ENCODE measurements around the gene CATSPERZ. TPM values are rescaled to one million over a fixed set of nuclear protein-coding genes. Genes with fewer than 3 reads are reported as not detected.

CATSPERZ gene
- total and polyA plus RNA-seq, 2 of the 13 experiments (the other 11 are each of a cell fraction or from before 2014, with no cell fraction given), result 0.22 to 0.48 TPM

DNA sequence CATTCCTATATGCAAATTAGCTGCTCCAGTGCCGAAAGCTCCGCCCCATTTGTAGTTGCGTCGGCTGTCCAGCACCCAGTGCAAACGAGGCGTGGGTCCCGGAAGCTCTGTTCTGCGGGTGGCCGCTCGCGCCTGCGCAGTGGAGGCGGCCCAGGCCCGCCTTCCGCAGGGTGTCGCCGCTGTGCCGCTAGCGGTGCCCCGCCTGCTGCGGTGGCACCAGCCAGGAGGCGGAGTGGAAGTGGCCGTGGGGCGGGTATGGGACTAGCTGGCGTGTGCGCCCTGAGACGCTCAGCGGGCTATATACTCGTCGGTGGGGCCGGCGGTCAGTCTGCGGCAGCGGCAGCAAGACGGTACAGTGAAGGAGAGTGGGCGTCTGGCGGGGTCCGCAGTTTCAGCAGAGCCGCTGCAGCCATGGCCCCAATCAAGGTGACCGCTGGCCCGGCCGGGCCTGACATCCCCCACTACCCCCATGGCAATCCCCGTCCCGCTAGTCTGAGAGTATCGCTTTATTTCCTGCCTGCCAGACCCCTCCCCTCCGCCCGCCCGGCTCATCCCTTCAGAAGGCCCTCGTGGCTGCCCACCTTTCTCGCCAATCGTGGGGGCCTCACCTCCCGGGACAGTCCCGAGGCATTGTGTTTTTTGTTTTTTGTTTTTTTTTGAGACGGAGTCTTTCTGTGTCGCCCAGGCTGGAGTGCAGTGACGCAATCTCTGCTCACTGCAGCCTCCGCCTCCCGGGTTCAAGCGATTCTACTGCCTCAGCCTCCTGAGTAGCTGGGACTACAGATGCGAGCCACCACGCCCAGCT is 18.0 kb downstream of the CATSPERZ start, which contains the start of gene PRDX5 (continued):
- TF ChIP-seq SALL1 (CRISPR knock-in tag; IDR thresholded peaks at IDR 0.05), result peak; percentile 77
- TF ChIP-seq, protein P1, sequence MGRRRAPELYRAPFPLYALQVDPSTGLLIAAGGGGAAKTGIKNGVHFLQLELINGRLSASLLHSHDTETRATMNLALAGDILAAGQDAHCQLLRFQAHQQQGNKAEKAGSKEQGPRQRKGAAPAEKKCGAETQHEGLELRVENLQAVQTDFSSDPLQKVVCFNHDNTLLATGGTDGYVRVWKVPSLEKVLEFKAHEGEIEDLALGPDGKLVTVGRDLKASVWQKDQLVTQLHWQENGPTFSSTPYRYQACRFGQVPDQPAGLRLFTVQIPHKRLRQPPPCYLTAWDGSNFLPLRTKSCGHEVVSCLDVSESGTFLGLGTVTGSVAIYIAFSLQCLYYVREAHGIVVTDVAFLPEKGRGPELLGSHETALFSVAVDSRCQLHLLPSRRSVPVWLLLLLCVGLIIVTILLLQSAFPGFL (CRISPR knock-in tag; IDR thresholded peaks at IDR 0.05), result no peak
- no peak for TF ChIP-seq IRX3 (CRISPR knock-in tag; IDR thresholded peaks at IDR 0.05; ENCODE audit: borderline replicate concordance, low read depth)
- TF ChIP-seq, protein P2, sequence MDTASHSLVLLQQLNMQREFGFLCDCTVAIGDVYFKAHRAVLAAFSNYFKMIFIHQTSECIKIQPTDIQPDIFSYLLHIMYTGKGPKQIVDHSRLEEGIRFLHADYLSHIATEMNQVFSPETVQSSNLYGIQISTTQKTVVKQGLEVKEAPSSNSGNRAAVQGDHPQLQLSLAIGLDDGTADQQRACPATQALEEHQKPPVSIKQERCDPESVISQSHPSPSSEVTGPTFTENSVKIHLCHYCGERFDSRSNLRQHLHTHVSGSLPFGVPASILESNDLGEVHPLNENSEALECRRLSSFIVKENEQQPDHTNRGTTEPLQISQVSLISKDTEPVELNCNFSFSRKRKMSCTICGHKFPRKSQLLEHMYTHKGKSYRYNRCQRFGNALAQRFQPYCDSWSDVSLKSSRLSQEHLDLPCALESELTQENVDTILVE (CRISPR knock-in tag; IDR thresholded peaks at IDR 0.05), result no peak
- no peak for TF ChIP-seq RARG (CRISPR knock-in tag; IDR thresholded peaks at IDR 0.05; ENCODE audit: low read depth)
- TF ChIP-seq ZNF619 (CRISPR knock-in tag; IDR thresholded peaks at IDR 0.05), result no peak
- TF ChIP-seq, protein P3, sequence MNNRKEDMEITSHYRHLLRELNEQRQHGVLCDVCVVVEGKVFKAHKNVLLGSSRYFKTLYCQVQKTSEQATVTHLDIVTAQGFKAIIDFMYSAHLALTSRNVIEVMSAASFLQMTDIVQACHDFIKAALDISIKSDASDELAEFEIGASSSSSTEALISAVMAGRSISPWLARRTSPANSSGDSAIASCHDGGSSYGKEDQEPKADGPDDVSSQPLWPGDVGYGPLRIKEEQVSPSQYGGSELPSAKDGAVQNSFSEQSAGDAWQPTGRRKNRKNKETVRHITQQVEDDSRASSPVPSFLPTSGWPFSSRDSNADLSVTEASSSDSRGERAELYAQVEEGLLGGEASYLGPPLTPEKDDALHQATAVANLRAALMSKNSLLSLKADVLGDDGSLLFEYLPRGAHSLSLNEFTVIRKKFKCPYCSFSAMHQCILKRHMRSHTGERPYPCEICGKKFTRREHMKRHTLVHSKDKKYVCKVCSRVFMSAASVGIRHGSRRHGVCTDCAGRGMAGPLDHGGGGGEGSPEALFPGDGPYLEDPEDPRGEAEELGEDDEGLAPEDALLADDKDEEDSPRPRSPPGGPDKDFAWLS (CRISPR knock-in tag; IDR thresholded peaks at IDR 0.05; ENCODE audit: borderline replicate concordance), result 0 out of 2 replicates have a peak, but pooled peaks have one; percentile 51
- TF ChIP-seq MAF1 (CRISPR knock-in tag; IDR thresholded peaks at IDR 0.05; ENCODE audit: borderline replicate concordance), result 0 out of 2 replicates have a peak, but pooled peaks have one; percentile 59
- TF ChIP-seq PRPF4 (IDR thresholded peaks at IDR 0.05; ENCODE audit: low read depth, low read length, poor library complexity, severe bottlenecking), result no peak
- TF ChIP-seq, protein P4, sequence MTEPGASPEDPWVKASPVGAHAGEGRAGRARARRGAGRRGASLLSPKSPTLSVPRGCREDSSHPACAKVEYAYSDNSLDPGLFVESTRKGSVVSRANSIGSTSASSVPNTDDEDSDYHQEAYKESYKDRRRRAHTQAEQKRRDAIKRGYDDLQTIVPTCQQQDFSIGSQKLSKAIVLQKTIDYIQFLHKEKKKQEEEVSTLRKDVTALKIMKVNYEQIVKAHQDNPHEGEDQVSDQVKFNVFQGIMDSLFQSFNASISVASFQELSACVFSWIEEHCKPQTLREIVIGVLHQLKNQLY (CRISPR knock-in tag; IDR thresholded peaks at IDR 0.05), result no peak
- TF ChIP-seq ZBTB8A (CRISPR knock-in tag; IDR thresholded peaks at IDR 0.05; ENCODE audit: borderline replicate concordance, low read depth), result no peak
- peak; percentile 70; the same call in 1 of the 3 replicates for TF ChIP-seq MXI1 (IDR thresholded peaks at IDR 0.05; ENCODE audit: borderline replicate concordance, low read depth, low read length)
- no peak for TF ChIP-seq ZFP37 (CRISPR knock-in tag; IDR thresholded peaks at IDR 0.05; ENCODE audit: borderline replicate concordance)
- TF ChIP-seq KDM5B (CRISPR knock-in tag; IDR thresholded peaks at IDR 0.05; ENCODE audit: borderline replicate concordance), result peak; percentile 46
- TF ChIP-seq ZFP36L1 (CRISPR knock-in tag; IDR thresholded peaks at IDR 0.05), result no peak
- TF ChIP-seq ZNF749 (CRISPR knock-in tag; IDR thresholded peaks at IDR 0.05; ENCODE audit: borderline replicate concordance), result peak; percentile 31; the same call in 1 of the 2 replicates
- TF ChIP-seq NBN (conservative IDR thresholded peaks at IDR 0.05), result no peak
- 0 out of 2 replicates have a peak, but pooled peaks have one; percentile 54 for TF ChIP-seq HOXA9 (CRISPR knock-in tag; IDR thresholded peaks at IDR 0.05; ENCODE audit: borderline replicate concordance)
- TF ChIP-seq, protein P5, sequence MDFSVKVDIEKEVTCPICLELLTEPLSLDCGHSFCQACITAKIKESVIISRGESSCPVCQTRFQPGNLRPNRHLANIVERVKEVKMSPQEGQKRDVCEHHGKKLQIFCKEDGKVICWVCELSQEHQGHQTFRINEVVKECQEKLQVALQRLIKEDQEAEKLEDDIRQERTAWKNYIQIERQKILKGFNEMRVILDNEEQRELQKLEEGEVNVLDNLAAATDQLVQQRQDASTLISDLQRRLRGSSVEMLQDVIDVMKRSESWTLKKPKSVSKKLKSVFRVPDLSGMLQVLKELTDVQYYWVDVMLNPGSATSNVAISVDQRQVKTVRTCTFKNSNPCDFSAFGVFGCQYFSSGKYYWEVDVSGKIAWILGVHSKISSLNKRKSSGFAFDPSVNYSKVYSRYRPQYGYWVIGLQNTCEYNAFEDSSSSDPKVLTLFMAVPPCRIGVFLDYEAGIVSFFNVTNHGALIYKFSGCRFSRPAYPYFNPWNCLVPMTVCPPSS (IDR thresholded peaks at IDR 0.05), result no peak
- no peak for TF ChIP-seq GZF1 (CRISPR knock-in tag; IDR thresholded peaks at IDR 0.05)
- no peak for TF ChIP-seq SMAD1 (CRISPR knock-in tag; IDR thresholded peaks at IDR 0.05; ENCODE audit: borderline replicate concordance, low read depth)
- 0 out of 2 replicates have a peak, but pooled peaks have one; percentile 88 for TF ChIP-seq ZNF251 (CRISPR knock-in tag; IDR thresholded peaks at IDR 0.05)
- TF ChIP-seq ZNF605 (CRISPR knock-in tag; IDR thresholded peaks at IDR 0.05), result no peak
- TF ChIP-seq TCF7 (IDR thresholded peaks at IDR 0.05; ENCODE audit: low read depth), result no peak
- TF ChIP-seq HDAC2 (CRISPR knock-in tag; IDR thresholded peaks at IDR 0.05), result no peak

All from HepG2 (cell line).